Uterus (tissue), 2 donors: Measurements from ENCODE around the gene CECR2.

Experiments
- POLR2A ChIP-seq, 2 donors: fragments of 450-650 bp; IDR thresholded peaks; one replicate each; pipeline ENCODE4 v1.6.1; 2016; ENCODE audit warnings: antibody characterized with exemption in 2 of 2, mild to moderate bottlenecking in 1 of 2, moderate library complexity in 1 of 2
- TF ChIP-seq, protein P1 (sequence below), 4 experiments: fragments of 200-600 bp in 2 of 4; fragments of 450-650 bp in 2 of 4; sonication (generic) in 2 of 4; IDR thresholded peaks; one replicate each; pipeline ENCODE4 v1.5.1; 2016 to 2019; ENCODE audit warnings: antibody characterized with exemption in 4 of 4, mild to moderate bottlenecking in 2 of 4, moderate library complexity in 1 of 4

DNA sequence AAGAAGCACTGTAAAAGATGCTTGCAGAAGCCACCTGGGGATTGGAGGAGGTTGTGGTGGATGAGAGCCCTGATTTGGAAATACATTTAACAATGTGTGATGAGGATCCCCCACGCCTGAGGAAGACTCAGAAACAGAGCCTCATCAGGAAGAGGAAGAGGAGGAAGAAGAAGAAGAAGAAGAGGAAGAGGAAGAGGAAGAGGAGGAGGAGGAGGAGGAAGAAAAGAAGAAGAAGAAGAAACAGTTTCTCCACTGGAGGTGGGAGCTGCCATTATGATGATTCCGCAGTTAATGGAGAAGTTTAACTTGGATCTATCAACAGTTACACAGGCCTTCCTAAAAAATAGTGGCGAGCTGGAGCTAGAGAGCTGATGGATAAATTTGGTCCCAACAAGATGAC lies 50.1 kb downstream of the CECR2 start:
- TF ChIP-seq, protein P1, sequence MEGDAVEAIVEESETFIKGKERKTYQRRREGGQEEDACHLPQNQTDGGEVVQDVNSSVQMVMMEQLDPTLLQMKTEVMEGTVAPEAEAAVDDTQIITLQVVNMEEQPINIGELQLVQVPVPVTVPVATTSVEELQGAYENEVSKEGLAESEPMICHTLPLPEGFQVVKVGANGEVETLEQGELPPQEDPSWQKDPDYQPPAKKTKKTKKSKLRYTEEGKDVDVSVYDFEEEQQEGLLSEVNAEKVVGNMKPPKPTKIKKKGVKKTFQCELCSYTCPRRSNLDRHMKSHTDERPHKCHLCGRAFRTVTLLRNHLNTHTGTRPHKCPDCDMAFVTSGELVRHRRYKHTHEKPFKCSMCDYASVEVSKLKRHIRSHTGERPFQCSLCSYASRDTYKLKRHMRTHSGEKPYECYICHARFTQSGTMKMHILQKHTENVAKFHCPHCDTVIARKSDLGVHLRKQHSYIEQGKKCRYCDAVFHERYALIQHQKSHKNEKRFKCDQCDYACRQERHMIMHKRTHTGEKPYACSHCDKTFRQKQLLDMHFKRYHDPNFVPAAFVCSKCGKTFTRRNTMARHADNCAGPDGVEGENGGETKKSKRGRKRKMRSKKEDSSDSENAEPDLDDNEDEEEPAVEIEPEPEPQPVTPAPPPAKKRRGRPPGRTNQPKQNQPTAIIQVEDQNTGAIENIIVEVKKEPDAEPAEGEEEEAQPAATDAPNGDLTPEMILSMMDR (IDR thresholded peaks at IDR 0.05): no peak
- TF ChIP-seq POLR2A (IDR thresholded peaks at IDR 0.05): no peak
